Glomerular visceral epithelial cell (primary cell): ENCODE results near the gene ARHGAP10.

Experiments
- DNase-seq: peaks from one replicate; pipeline ENCODE4 v3.0.0-alpha.2; 2016; ENCODE audit errors: extremely low spot score

ARHGAP10 gene

GRCh38 chr4:148090503-148091476 lies 358.9 kb downstream of the ARHGAP10 start:
- DNase-seq: no peak

GRCh38 chr4:148091896-148092295 lies 360.0 kb downstream of the ARHGAP10 start:
- no peak for DNase-seq

GRCh38 chr4:148092316-148093014 lies 360.6 kb downstream of the ARHGAP10 start:
- DNase-seq: no peak

- no peak for DNase-seq
These were observed 361.2 kb downstream of the ARHGAP10 start for GRCh38 chr4:148093065-148093464.

GRCh38 chr4:148094149-148094548 lies 362.3 kb downstream of the ARHGAP10 start:
- no peak for DNase-seq

- DNase-seq: no peak
These were observed 363.5 kb downstream of the ARHGAP10 start for GRCh38 chr4:148095346-148095923.

- no peak for DNase-seq
These were observed 365.9 kb downstream of the ARHGAP10 start for GRCh38 chr4:148097801-148098200.

GRCh38 chr4:148101235-148101634 lies 369.3 kb downstream of the ARHGAP10 start:
- DNase-seq: no peak

GRCh38 chr4:148101790-148102189 lies 369.9 kb downstream of the ARHGAP10 start:
- no peak for DNase-seq

- no peak for DNase-seq
These were observed 371.9 kb downstream of the ARHGAP10 start for GRCh38 chr4:148103597-148104355.

- DNase-seq: no peak
These were observed 376.9 kb downstream of the ARHGAP10 start for GRCh38 chr4:148108766-148109165.

GRCh38 chr4:148109216-148109615 lies 377.3 kb downstream of the ARHGAP10 start:
- DNase-seq: no peak

GRCh38 chr4:148110169-148110568 lies 378.3 kb downstream of the ARHGAP10 start:
- no peak for DNase-seq

- peak; percentile 58 for DNase-seq
These were observed 380.5 kb downstream of the ARHGAP10 start for GRCh38 chr4:148112231-148112982.

GRCh38 chr4:148114436-148114835 lies 382.5 kb downstream of the ARHGAP10 start:
- DNase-seq: peak; percentile 7

GRCh38 chr4:148116264-148116663 lies 384.4 kb downstream of the ARHGAP10 start:
- peak; percentile 42 for DNase-seq

- no peak for DNase-seq
These were observed 385.1 kb downstream of the ARHGAP10 start for GRCh38 chr4:148116969-148117368.

- no peak for DNase-seq
These were observed 386.3 kb downstream of the ARHGAP10 start for GRCh38 chr4:148118179-148118578.

- DNase-seq: no peak
These were observed 386.7 kb downstream of the ARHGAP10 start for GRCh38 chr4:148118633-148119032.

GRCh38 chr4:148120216-148120615 lies 388.3 kb downstream of the ARHGAP10 start:
- DNase-seq: no peak
